Measurements from ENCODE around the gene JAK1.

JAK1 gene

DNA sequence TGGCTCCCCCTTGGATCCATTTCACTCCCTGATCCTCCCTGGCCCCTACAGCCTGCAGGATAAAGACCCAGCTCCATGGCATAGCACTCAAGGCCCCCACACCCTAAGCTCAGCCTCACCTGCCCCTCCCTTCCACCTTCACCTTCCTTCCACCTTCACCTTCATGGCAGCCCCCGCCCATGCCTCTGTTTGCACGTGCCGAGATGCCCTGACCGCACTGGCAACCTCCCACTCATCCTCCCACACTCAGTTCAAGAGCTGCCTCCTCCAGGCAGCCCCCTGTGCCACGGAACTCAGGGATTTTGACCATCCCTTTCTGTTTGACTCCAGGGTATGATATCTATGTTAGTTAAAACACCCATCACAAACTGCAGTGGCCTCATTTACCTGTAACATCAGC is 111.7 kb downstream of the JAK1 start:
- H3K36me3 ChIP-seq (ENCODE audit: control insufficient read depth in 1 of 2, insufficient read depth in 2 of 2, low read depth in 1 of 2, low read length in 2 of 2): peaks cover 73 to 95% of the 10 kb centered on the region in 2 experiments
- 94% methylated on average over 5 of the region's 5 CpGs for WGBS

DNA sequence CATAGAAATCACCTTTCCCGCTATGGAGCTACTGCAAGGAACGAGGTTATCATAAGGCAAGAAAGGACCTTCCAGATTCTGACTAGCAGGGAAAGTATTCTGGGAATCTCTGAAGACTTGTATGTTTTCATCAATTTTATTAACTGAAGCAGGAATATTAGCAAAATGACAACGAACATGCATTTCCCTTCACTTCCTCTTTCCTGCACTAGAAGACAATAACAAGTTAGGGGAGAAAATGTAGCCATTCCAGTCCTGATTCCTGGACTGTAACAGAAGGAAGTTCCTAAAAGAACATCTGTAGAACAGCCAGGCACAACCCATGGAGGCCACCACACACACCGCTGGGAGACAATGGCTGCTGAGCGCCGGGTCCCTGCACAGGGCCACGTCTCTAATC is 114.7 kb downstream of the JAK1 start:
- 95% methylated on average over 5 of the region's 7 CpGs for WGBS
- no peaks in the 10 kb centered on the region for H3K4me1 ChIP-seq (ENCODE audit: control insufficient read depth, insufficient read depth, low read depth, low read length)
- H3K36me3 ChIP-seq (ENCODE audit: control insufficient read depth in 1 of 2, insufficient read depth in 2 of 2, low read depth in 1 of 2, low read length in 2 of 2): peaks cover 70 to 95% of the 10 kb centered on the region in 2 experiments
- no peak overlapping the region for H4K91ac ChIP-seq (ENCODE audit: low read length)
- H2AK5ac ChIP-seq (ENCODE audit: low read length, severe bottlenecking): no peak overlapping the region
- H3K27me3 ChIP-seq (ENCODE audit: control insufficient read depth in 1 of 2, insufficient read depth in 1 of 2, low read length in 2 of 2): no peaks in the 10 kb centered on the region
- H3K4me2 ChIP-seq (ENCODE audit: low read length, poor library complexity, severe bottlenecking): no peak overlapping the region
- H3K9ac ChIP-seq (ENCODE audit: low read length): no peak overlapping the region
- H3K18ac ChIP-seq (ENCODE audit: low read depth in 1 of 2, low read length in 2 of 2): no peak overlapping the region
- H2BK15ac ChIP-seq (ENCODE audit: low read depth, poor library complexity, severe bottlenecking): no peak overlapping the region
- H2BK120ac ChIP-seq (ENCODE audit: low read depth, low read length): no peak overlapping the region
- no peak for DNase-seq
- no peak overlapping the region for H3K4ac ChIP-seq (ENCODE audit: low read depth in 1 of 2, low read length in 2 of 2)
- no peaks in the 10 kb centered on the region for H3K9me3 ChIP-seq (ENCODE audit: control insufficient read depth, low read length)
- no peak overlapping the region for H3K23ac ChIP-seq (ENCODE audit: low read length in 2 of 2)
- H4K8ac ChIP-seq (ENCODE audit: low read length): no peak overlapping the region
- H3K79me1 ChIP-seq (replicated peaks; ENCODE audit: low read length, poor library complexity, severe bottlenecking): peaks cover 2% of the 10 kb centered on the region
- no peak overlapping the region for H2BK12ac ChIP-seq (ENCODE audit: low read length in 2 of 2)
- no peak overlapping the region for H3K27ac ChIP-seq (ENCODE audit: low read length, poor library complexity, severe bottlenecking)
- H2BK5ac ChIP-seq (ENCODE audit: low read depth, low read length, poor library complexity, severe bottlenecking): no peak overlapping the region
- H2AFZ ChIP-seq (ENCODE audit: low read depth, low read length): no peak overlapping the region
- H3K14ac ChIP-seq (ENCODE audit: low read length in 2 of 2): no peak overlapping the region
- H3K4me3 ChIP-seq (ENCODE audit: insufficient read depth in 1 of 2, low read depth in 1 of 2, low read length in 2 of 2): no peak overlapping the region

More for the DNA sequence above, 111.7 kb downstream of the JAK1 start:
- Histone ChIP-seq H3K9me3 (ENCODE audit: control insufficient read depth, low read length) (no peaks in the 10 kb centered on the region), H3K4me2 (ENCODE audit: low read length, poor library complexity, severe bottlenecking) (no peak overlapping the region), H2BK12ac (ENCODE audit: low read length in 2 of 2) (no peak overlapping the region), H3K4me3 (ENCODE audit: insufficient read depth in 1 of 2, low read depth in 1 of 2, low read length in 2 of 2) (no peak overlapping the region), H4K8ac (ENCODE audit: low read length) (no peak overlapping the region), H3K27ac (ENCODE audit: low read length, poor library complexity, severe bottlenecking) (no peak overlapping the region), H2BK5ac (ENCODE audit: low read depth, low read length, poor library complexity, severe bottlenecking) (no peak overlapping the region), H2AFZ (ENCODE audit: low read depth, low read length) (no peak overlapping the region), H2BK120ac (ENCODE audit: low read depth, low read length) (no peak overlapping the region), H3K18ac (ENCODE audit: low read depth in 1 of 2, low read length in 2 of 2) (no peak overlapping the region), H3K27me3 (ENCODE audit: control insufficient read depth in 1 of 2, insufficient read depth in 1 of 2, low read length in 2 of 2) (no peaks in the 10 kb centered on the region), H4K91ac (ENCODE audit: low read length) (no peak overlapping the region), H2AK5ac (ENCODE audit: low read length, severe bottlenecking) (no peak overlapping the region), H3K9ac (ENCODE audit: low read length) (no peak overlapping the region), H3K4me1 (ENCODE audit: control insufficient read depth, insufficient read depth, low read depth, low read length) (no peaks in the 10 kb centered on the region), H3K79me1 (replicated peaks; ENCODE audit: low read length, poor library complexity, severe bottlenecking) (peaks cover 6% of the 10 kb centered on the region), H2BK15ac (ENCODE audit: low read depth, poor library complexity, severe bottlenecking) (no peak overlapping the region), H3K14ac (ENCODE audit: low read length in 2 of 2) (no peak overlapping the region), H3K4ac (ENCODE audit: low read depth in 1 of 2, low read length in 2 of 2) (no peak overlapping the region), H3K23ac (ENCODE audit: low read length in 2 of 2) (no peak overlapping the region)
- DNase-seq: no peak

DNA sequence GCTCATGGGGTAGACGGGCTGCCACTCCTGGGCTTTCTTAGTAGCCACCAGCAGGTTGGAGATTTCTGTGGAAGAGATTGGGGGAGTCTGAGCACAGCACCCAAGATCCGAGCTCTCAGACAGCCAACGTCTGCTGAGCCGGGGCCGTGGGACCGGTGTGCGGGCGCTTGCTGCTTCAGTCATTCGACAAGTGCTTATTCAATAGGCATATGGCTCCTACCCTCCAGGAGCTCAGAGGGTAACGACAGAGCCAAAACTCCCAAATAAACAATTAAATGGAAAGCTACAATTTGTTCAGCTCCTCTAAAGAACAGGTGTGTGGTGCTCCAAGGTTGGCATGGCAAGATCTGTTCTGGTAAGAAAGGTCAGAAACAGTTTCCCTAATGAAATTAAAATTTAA is 115.5 kb downstream of the JAK1 start:
- Histone ChIP-seq H3K27me3 (ENCODE audit: control insufficient read depth in 1 of 2, insufficient read depth in 1 of 2, low read length in 2 of 2) (no peaks in the 10 kb centered on the region), H3K4me3 (ENCODE audit: insufficient read depth in 1 of 2, low read depth in 1 of 2, low read length in 2 of 2) (no peak overlapping the region), H2AFZ (ENCODE audit: low read depth, low read length) (no peak overlapping the region), H3K4me1 (ENCODE audit: control insufficient read depth, insufficient read depth, low read depth, low read length) (no peaks in the 10 kb centered on the region), H4K8ac (ENCODE audit: low read length) (no peak overlapping the region), H3K9ac (ENCODE audit: low read length) (no peak overlapping the region), H2BK15ac (ENCODE audit: low read depth, poor library complexity, severe bottlenecking) (no peak overlapping the region), H3K9me3 (ENCODE audit: control insufficient read depth, low read length) (no peaks in the 10 kb centered on the region), H2BK120ac (ENCODE audit: low read depth, low read length) (no peak overlapping the region), H3K27ac (ENCODE audit: low read length, poor library complexity, severe bottlenecking) (no peak overlapping the region), H2AK5ac (ENCODE audit: low read length, severe bottlenecking) (no peak overlapping the region), H2BK12ac (ENCODE audit: low read length in 2 of 2) (no peak overlapping the region), H3K18ac (ENCODE audit: low read depth in 1 of 2, low read length in 2 of 2) (no peak overlapping the region), H3K23ac (ENCODE audit: low read length in 2 of 2) (no peak overlapping the region), H3K14ac (ENCODE audit: low read length in 2 of 2) (no peak overlapping the region), H3K79me1 (replicated peaks; ENCODE audit: low read length, poor library complexity, severe bottlenecking) (peaks cover 2% of the 10 kb centered on the region), H3K4me2 (ENCODE audit: low read length, poor library complexity, severe bottlenecking) (no peak overlapping the region), H3K4ac (ENCODE audit: low read depth in 1 of 2, low read length in 2 of 2) (no peak overlapping the region), H3K36me3 (ENCODE audit: control insufficient read depth in 1 of 2, insufficient read depth in 2 of 2, low read depth in 1 of 2, low read length in 2 of 2) (peaks cover 73 to 95% of the 10 kb centered on the region in 2 experiments), H2BK5ac (ENCODE audit: low read depth, low read length, poor library complexity, severe bottlenecking) (no peak overlapping the region), H4K91ac (ENCODE audit: low read length) (no peak overlapping the region)
- no peak for DNase-seq
- 88% methylated on average over 9 of the region's 10 CpGs for WGBS

DNA sequence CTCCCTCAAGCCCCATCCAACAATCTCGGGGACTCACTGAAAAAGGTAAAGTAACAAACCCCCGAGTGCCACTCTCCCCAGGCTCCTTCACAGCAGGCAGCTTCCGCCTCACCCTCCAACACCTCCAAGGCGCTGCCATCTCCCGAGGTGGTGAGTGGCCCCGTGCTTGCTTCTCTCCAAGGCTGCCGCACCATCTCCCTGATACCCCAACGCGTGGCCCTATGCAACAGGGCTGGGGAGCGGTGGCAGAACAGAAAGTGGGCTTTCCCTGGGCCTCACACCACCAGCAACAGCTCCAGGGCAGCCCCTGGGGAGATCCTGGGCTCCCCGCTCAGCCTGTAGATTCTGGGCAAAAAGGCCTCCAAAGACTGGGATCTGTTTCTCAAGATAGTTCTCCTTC is 116.4 kb downstream of the JAK1 start:
- H4K8ac ChIP-seq (ENCODE audit: low read length): no peak overlapping the region
- 94% methylated on average over 11 of the region's 11 CpGs for WGBS
- H3K9me3 ChIP-seq (ENCODE audit: control insufficient read depth, low read length): no peaks in the 10 kb centered on the region
- no peak overlapping the region for H3K27ac ChIP-seq (ENCODE audit: low read length, poor library complexity, severe bottlenecking)
- no peak overlapping the region for H2BK12ac ChIP-seq (ENCODE audit: low read length in 2 of 2)
- DNase-seq: no peak
- H2BK120ac ChIP-seq (ENCODE audit: low read depth, low read length): no peak overlapping the region
- no peak overlapping the region for H2BK15ac ChIP-seq (ENCODE audit: low read depth, poor library complexity, severe bottlenecking)
- H4K91ac ChIP-seq (ENCODE audit: low read length): no peak overlapping the region
- H3K4me1 ChIP-seq (ENCODE audit: control insufficient read depth, insufficient read depth, low read depth, low read length): no peaks in the 10 kb centered on the region
- H3K9ac ChIP-seq (ENCODE audit: low read length): no peak overlapping the region
- H3K4me2 ChIP-seq (ENCODE audit: low read length, poor library complexity, severe bottlenecking): no peak overlapping the region
- H2BK5ac ChIP-seq (ENCODE audit: low read depth, low read length, poor library complexity, severe bottlenecking): no peak overlapping the region
- H3K27me3 ChIP-seq (ENCODE audit: control insufficient read depth in 1 of 2, insufficient read depth in 1 of 2, low read length in 2 of 2): no peaks in the 10 kb centered on the region
- H3K36me3 ChIP-seq (ENCODE audit: control insufficient read depth in 1 of 2, insufficient read depth in 2 of 2, low read depth in 1 of 2, low read length in 2 of 2): peaks cover 78 to 95% of the 10 kb centered on the region in 2 experiments
- H3K23ac ChIP-seq (ENCODE audit: low read length in 2 of 2): no peak overlapping the region
- no peak overlapping the region for H3K14ac ChIP-seq (ENCODE audit: low read length in 2 of 2)
- peaks cover 2% of the 10 kb centered on the region for H3K79me1 ChIP-seq (replicated peaks; ENCODE audit: low read length, poor library complexity, severe bottlenecking)
- H2AFZ ChIP-seq (ENCODE audit: low read depth, low read length): no peak overlapping the region
- no peak overlapping the region for H3K4me3 ChIP-seq (ENCODE audit: insufficient read depth in 1 of 2, low read depth in 1 of 2, low read length in 2 of 2)
- no peak overlapping the region for H2AK5ac ChIP-seq (ENCODE audit: low read length, severe bottlenecking)
- H3K18ac ChIP-seq (ENCODE audit: low read depth in 1 of 2, low read length in 2 of 2): no peak overlapping the region
- no peak overlapping the region for H3K4ac ChIP-seq (ENCODE audit: low read depth in 1 of 2, low read length in 2 of 2)

All from mesenchymal stem cell (in vitro differentiated cells and primary cell).